ENCODE measurements around the gene TRAF2. TPM values are rescaled to one million over a fixed set of nuclear protein-coding genes. Genes with fewer than 3 reads are reported as not detected.

TRAF2 gene
- polyA plus RNA-seq, 3 donors = 1.6 to 6.1 (median 2.0) TPM

- H3K36me3 ChIP-seq (replicated peaks in 1 of 2; ENCODE audit: control insufficient read depth in 1 of 2, insufficient read depth in 2 of 2, low read length in 2 of 2) = peaks cover 0 to 22% of the 10 kb centered on the region in 2 donors
- no peak overlapping the region for H3K27ac ChIP-seq (ENCODE audit: low read depth in 1 of 2, low read length in 2 of 2)
- Mint-ChIP-seq H3K4me3 (no peak overlapping the region), H3K4me1 (peaks cover 16% of the 10 kb centered on the region), H3K36me3 (peaks cover 13 to 34% of the 10 kb centered on the region in 2 donors), H3K27ac (peak overlapping the region in 2 of 7 donors; percentile 25 to 62), H3K9me3 (no peaks in the 10 kb centered on the region), H3K27me3 (ENCODE audit: low read depth in 3 of 3) (peaks cover 0 to 2% (median 1%) of the 10 kb centered on the region in 3 donors)
- 98% methylated on average over 42 of the region's 42 CpGs for WGBS (ENCODE audit: insufficient coverage)
- peaks cover 13 to 18% of the 10 kb centered on the region in 2 donors for H3K4me1 ChIP-seq (ENCODE audit: control insufficient read depth in 1 of 2, insufficient read depth in 2 of 2, low read length in 2 of 2)
- intact Hi-C loops (cut with micrococcal nuclease) = loop anchor here in 1 of 2 donors (5.0 kb wide), 1 partner anchor 43 kb away; the partner anchor contains the start of gene PHPT1
- no peak overlapping the region for H3K4me3 ChIP-seq (replicated peaks in 1 of 3; ENCODE audit: low read depth in 2 of 3, low read length in 3 of 3)
- no peak overlapping the region for H3K4me2 ChIP-seq (replicated peaks; ENCODE audit: extremely low read depth, low read length, poor library complexity, severe bottlenecking)
- peaks cover 81% of the 10 kb centered on the region for H3K79me2 ChIP-seq (ENCODE audit: insufficient read depth, low read length)
- H4K20me1 ChIP-seq (ENCODE audit: insufficient read depth, low read length) = peaks cover 26% of the 10 kb centered on the region
- DNase-seq = no peak
- no peaks in the 10 kb centered on the region for H3K9me3 ChIP-seq (replicated peaks in 1 of 2; ENCODE audit: control insufficient read depth in 1 of 2, insufficient read depth in 1 of 2, low read length in 2 of 2)
- no peak for TF ChIP-seq CTCF (IDR thresholded peaks at IDR 0.05)
- H3K9ac ChIP-seq (ENCODE audit: insufficient read depth, low read length, poor library complexity, severe bottlenecking) = no peak overlapping the region
- no peak overlapping the region for H2AFZ ChIP-seq (ENCODE audit: insufficient read depth, low read depth, low read length, poor library complexity, severe bottlenecking)
- H3K27me3 ChIP-seq (ENCODE audit: control insufficient read depth in 2 of 2, insufficient read depth in 2 of 2, low read length in 2 of 2) = no peaks in the 10 kb centered on the region
Measured at GRCh38 chr9:136889858-136890257, 3.5 kb downstream of the TRAF2 start.

- Histone ChIP-seq H2AFZ (ENCODE audit: insufficient read depth, low read depth, low read length, poor library complexity, severe bottlenecking) (no peak overlapping the region), H3K4me1 (ENCODE audit: control insufficient read depth in 1 of 2, insufficient read depth in 2 of 2, low read length in 2 of 2) (peaks cover 10 to 15% of the 10 kb centered on the region in 2 donors), H3K4me2 (replicated peaks; ENCODE audit: extremely low read depth, low read length, poor library complexity, severe bottlenecking) (no peak overlapping the region), H3K4me3 (replicated peaks in 1 of 3; ENCODE audit: low read depth in 2 of 3, low read length in 3 of 3) (no peak overlapping the region), H3K27me3 (ENCODE audit: control insufficient read depth in 2 of 2, insufficient read depth in 2 of 2, low read length in 2 of 2) (no peaks in the 10 kb centered on the region), H3K79me2 (ENCODE audit: insufficient read depth, low read length) (peaks cover 89% of the 10 kb centered on the region), H3K27ac (ENCODE audit: low read depth in 1 of 2, low read length in 2 of 2) (no peak overlapping the region), H3K9me3 (replicated peaks in 1 of 2; ENCODE audit: control insufficient read depth in 1 of 2, insufficient read depth in 1 of 2, low read length in 2 of 2) (no peaks in the 10 kb centered on the region), H3K9ac (ENCODE audit: insufficient read depth, low read length, poor library complexity, severe bottlenecking) (no peak overlapping the region), H3K36me3 (replicated peaks in 1 of 2; ENCODE audit: control insufficient read depth in 1 of 2, insufficient read depth in 2 of 2, low read length in 2 of 2) (peaks cover 0 to 30% of the 10 kb centered on the region in 2 donors), H4K20me1 (ENCODE audit: insufficient read depth, low read length) (peaks cover 31% of the 10 kb centered on the region)
- no peak overlapping the region for H3K27ac Mint-ChIP-seq
- H3K4me3 Mint-ChIP-seq = no peak overlapping the region
- H3K9me3 Mint-ChIP-seq = no peaks in the 10 kb centered on the region
- peaks cover 0 to 2% (median 1%) of the 10 kb centered on the region in 3 donors for H3K27me3 Mint-ChIP-seq (ENCODE audit: low read depth in 3 of 3)
- H3K36me3 Mint-ChIP-seq = peaks cover 17 to 40% of the 10 kb centered on the region in 2 donors
- DNase-seq = no peak
- TF ChIP-seq CTCF (IDR thresholded peaks at IDR 0.05) = no peak
- intact Hi-C loops (cut with micrococcal nuclease) = no loop called here
- WGBS (ENCODE audit: insufficient coverage) = 81% methylated on average over 3 of the region's 13 CpGs
- H3K4me1 Mint-ChIP-seq = peaks cover 12% of the 10 kb centered on the region
Measured at GRCh38 chr9:136890661-136891060, 4.3 kb downstream of the TRAF2 start.
